Coronary artery (tissue), 2 donors: ENCODE results near the gene KCNQ5.

Source experiments
- DNase-seq: peaks from one replicate; pipeline ENCODE4 v3.0.0-alpha.2; 2017; ENCODE audit warnings: low spot score
- H3K27ac ChIP-seq, 2 donors: fragments of 200-600 bp; sonication (generic); one replicate each; pipeline ENCODE4 v1.5.1; 2016 to 2019
- H3K4me3 ChIP-seq: fragments of 200-600 bp; sonication (generic); 2 replicates; pipeline ENCODE4 v1.5.1; 2016; ENCODE audit warnings: mild to moderate bottlenecking, moderate library complexity
- CTCF ChIP-seq: fragments of 200-600 bp; sonication (generic); IDR thresholded peaks from one replicate; pipeline ENCODE4 v1.5.1; 2019; ENCODE audit warnings: antibody characterized with exemption

Gene KCNQ5

GRCh38 chr6:72956272-72956671, 334.4 kb downstream of the KCNQ5 start:
- DNase-seq, result no peak
- no peak overlapping the region for H3K27ac ChIP-seq
- no peak for TF ChIP-seq CTCF
- H3K4me3 ChIP-seq, result no peak overlapping the region

GRCh38 chr6:72959821-72960220, 338.0 kb downstream of the KCNQ5 start:
- Histone ChIP-seq H3K4me3 (no peak overlapping the region), H3K27ac (no peak overlapping the region)
- DNase-seq, result no peak
- no peak for TF ChIP-seq CTCF

GRCh38 chr6:72963946-72964345, 342.1 kb downstream of the KCNQ5 start:
- no peak for TF ChIP-seq CTCF
- Histone ChIP-seq H3K27ac (no peak overlapping the region), H3K4me3 (no peak overlapping the region)
- DNase-seq, result no peak

- DNase-seq, result no peak
- Histone ChIP-seq H3K27ac (no peak overlapping the region), H3K4me3 (no peak overlapping the region)
- TF ChIP-seq CTCF, result no peak
Measured at GRCh38 chr6:72966628-72967280, 344.9 kb downstream of the KCNQ5 start.

- no peak overlapping the region for H3K4me3 ChIP-seq
- no peak for TF ChIP-seq CTCF
- no peak overlapping the region for H3K27ac ChIP-seq
- DNase-seq, result no peak
Measured at GRCh38 chr6:72967329-72967728, 345.5 kb downstream of the KCNQ5 start.

- no peak overlapping the region for H3K4me3 ChIP-seq
- no peak for TF ChIP-seq CTCF
- no peak overlapping the region for H3K27ac ChIP-seq
- DNase-seq, result no peak
Measured at GRCh38 chr6:72968704-72969103, 346.8 kb downstream of the KCNQ5 start.

GRCh38 chr6:72969666-72970065, 347.8 kb downstream of the KCNQ5 start:
- no peak for DNase-seq
- Histone ChIP-seq H3K4me3 (no peak overlapping the region), H3K27ac (no peak overlapping the region)
- no peak for TF ChIP-seq CTCF
